NCI-H2227 (cell line): ENCODE results near the gene ROS1.
"Not testable (repeated sequence)": the region's sequence is repeated elsewhere in the genome, so short reads cannot be mapped to it uniquely, and the experiment has no call there.

ENCODE experiments used
- DNase-seq: peaks from one replicate; lab custom pipeline; 2025; ENCODE audit not compliant: unreplicated experiment; lab: John Stamatoyannopoulos, UW

ROS1 gene

GRCh38 chr6:117268924-117269323 lies 156.8 kb downstream of the ROS1 start:
- no peak for DNase-seq

GRCh38 chr6:117267766-117268534 lies 157.8 kb downstream of the ROS1 start:
- no peak for DNase-seq

- DNase-seq: no peak
Observed at GRCh38 chr6:117267054-117267347, 158.7 kb downstream of the ROS1 start.

GRCh38 chr6:117266257-117267053 lies 159.3 kb downstream of the ROS1 start:
- no peak for DNase-seq

GRCh38 chr6:117265410-117266256 lies 160.1 kb downstream of the ROS1 start, which contains the start of gene VGLL2:
Gene VGLL2 (plus strand): TSS chr6:117265558. CDS start chr6:117265764, 206 bp downstream.
- peak; percentile 39 for DNase-seq

- no peak for DNase-seq
Observed at GRCh38 chr6:117264692-117265409, 160.9 kb downstream of the ROS1 start.

- DNase-seq: no peak
Observed at GRCh38 chr6:117264369-117264691, 161.4 kb downstream of the ROS1 start.

GRCh38 chr6:117263353-117263927 lies 162.3 kb downstream of the ROS1 start:
- DNase-seq: no peak

GRCh38 chr6:117262799-117263198 lies 162.9 kb downstream of the ROS1 start:
- no peak for DNase-seq

GRCh38 chr6:117253785-117254184 lies 172.0 kb downstream of the ROS1 start:
- no peak for DNase-seq

- not testable (repeated sequence) for DNase-seq
Observed at GRCh38 chr6:117244979-117245378, 180.8 kb downstream of the ROS1 start.

- DNase-seq: not testable (repeated sequence)
Observed at GRCh38 chr6:117244571-117244970, 181.2 kb downstream of the ROS1 start.
